HG03060 (cell line): ENCODE results near the gene TRDN.

Source experiments
- ATAC-seq: cut with Tn5 transposase; IDR thresholded peaks from one replicate; pipeline ENCODE4 v1.9.1; 2021; ENCODE audit warnings: low read depth, moderate number of reproducible peaks; ENCODE audit not compliant: unreplicated experiment

The TRDN gene

GRCh38 chr6:123430970-123431369 is 205.8 kb downstream of the TRDN start:
- ATAC-seq, result no peak

GRCh38 chr6:123427008-123427407 is 209.7 kb downstream of the TRDN start:
- ATAC-seq, result no peak

GRCh38 chr6:123423130-123423529 is 213.6 kb downstream of the TRDN start:
- ATAC-seq, result no peak

- ATAC-seq, result no peak
Observed at GRCh38 chr6:123420512-123420911, 216.2 kb downstream of the TRDN start.

- ATAC-seq, result no peak
Observed at GRCh38 chr6:123418071-123418470, 218.7 kb downstream of the TRDN start.

- no peak for ATAC-seq
Observed at GRCh38 chr6:123417535-123417934, 219.2 kb downstream of the TRDN start.

- peak; percentile 83 for ATAC-seq
Observed at GRCh38 chr6:123415844-123416468, 220.8 kb downstream of the TRDN start.

- no peak for ATAC-seq
Observed at GRCh38 chr6:123404975-123405374, 231.8 kb downstream of the TRDN start.

- ATAC-seq, result peak; percentile 97
Observed at GRCh38 chr6:123402052-123402451, 234.7 kb downstream of the TRDN start.

- ATAC-seq, result no peak
Observed at GRCh38 chr6:123398072-123398471, 238.7 kb downstream of the TRDN start.

GRCh38 chr6:123393331-123393730 is 243.4 kb downstream of the TRDN start:
- ATAC-seq, result no peak

GRCh38 chr6:123383718-123384117 is 253.0 kb downstream of the TRDN start:
- no peak for ATAC-seq

GRCh38 chr6:123380257-123380656 is 256.5 kb downstream of the TRDN start:
- ATAC-seq, result no peak

- no peak for ATAC-seq
Observed at GRCh38 chr6:123372737-123373136, 264.0 kb downstream of the TRDN start.

GRCh38 chr6:123363912-123364311 is 272.8 kb downstream of the TRDN start:
- ATAC-seq, result no peak

- ATAC-seq, result no peak
Observed at GRCh38 chr6:123360359-123360758, 276.4 kb downstream of the TRDN start.

GRCh38 chr6:123352705-123353104 is 284.0 kb downstream of the TRDN start:
- ATAC-seq, result no peak

GRCh38 chr6:123352279-123352678 is 284.5 kb downstream of the TRDN start:
- no peak for ATAC-seq

GRCh38 chr6:123343836-123344235 is 292.9 kb downstream of the TRDN start:
- ATAC-seq, result no peak

GRCh38 chr6:123338394-123338793 is 298.4 kb downstream of the TRDN start:
- ATAC-seq, result no peak

- ATAC-seq, result no peak
Observed at GRCh38 chr6:123333000-123333756, 303.6 kb downstream of the TRDN start.

GRCh38 chr6:123332070-123332469 is 304.7 kb downstream of the TRDN start:
- ATAC-seq, result no peak
